HepG2 (cell line): ENCODE results near the gene UHMK1.

ENCODE experiments used
- BCLAF1 ChIP-seq: fragments of 450-650 bp; IDR thresholded peaks from 2 replicates; pipeline ENCODE4 v1.6.1; 2017; ENCODE audit warnings: mild to moderate bottlenecking
- CHD2 ChIP-seq: IDR thresholded peaks from 2 replicates; pipeline ENCODE4 v1.6.1; 2011; ENCODE audit warnings: low read depth, low read length, improper control_type of control experiment
- CTCF ChIP-seq: sonication (generic); formaldehyde crosslinking; IDR thresholded peaks from 2 replicates; pipeline ENCODE4 v1.5.0; 2020; ENCODE audit warnings: mild to moderate bottlenecking, missing genetic modification reagents, moderate library complexity
- ELF1 ChIP-seq: sonication (generic); formaldehyde crosslinking; IDR thresholded peaks from 2 replicates; pipeline ENCODE4 v1.4.0; 2020; ENCODE audit warnings: missing genetic modification reagents
- ESRRA ChIP-seq: sonication (generic); formaldehyde crosslinking; IDR thresholded peaks from 2 replicates; pipeline ENCODE4 v1.5.1; 2020; ENCODE audit warnings: mild to moderate bottlenecking, low read depth, missing genetic modification reagents
- JUNB ChIP-seq: sonication (generic); formaldehyde crosslinking; IDR thresholded peaks from 2 replicates; pipeline ENCODE4 v1.8.0; 2022; ENCODE audit warnings: missing genetic modification reagents, mild to moderate bottlenecking, borderline replicate concordance
- NR1H2 ChIP-seq: sonication (generic); formaldehyde crosslinking; IDR thresholded peaks from 2 replicates; pipeline ENCODE4 v1.8.1; 2022; ENCODE audit warnings: low read depth, missing genetic modification reagents, borderline replicate concordance
- SKI ChIP-seq: fragments of 450-650 bp; IDR thresholded peaks from one replicate; pipeline ENCODE4 v1.6.1; 2018; ENCODE audit warnings: mild to moderate bottlenecking; ENCODE audit not compliant: partially characterized antibody
- ZFP36 ChIP-seq: fragments of 150-350 bp; IDR thresholded peaks from 2 replicates; pipeline ENCODE4 v1.6.1; 2018; ENCODE audit warnings: borderline replicate concordance, low read length, low read depth; ENCODE audit not compliant: partially characterized antibody

DNA sequence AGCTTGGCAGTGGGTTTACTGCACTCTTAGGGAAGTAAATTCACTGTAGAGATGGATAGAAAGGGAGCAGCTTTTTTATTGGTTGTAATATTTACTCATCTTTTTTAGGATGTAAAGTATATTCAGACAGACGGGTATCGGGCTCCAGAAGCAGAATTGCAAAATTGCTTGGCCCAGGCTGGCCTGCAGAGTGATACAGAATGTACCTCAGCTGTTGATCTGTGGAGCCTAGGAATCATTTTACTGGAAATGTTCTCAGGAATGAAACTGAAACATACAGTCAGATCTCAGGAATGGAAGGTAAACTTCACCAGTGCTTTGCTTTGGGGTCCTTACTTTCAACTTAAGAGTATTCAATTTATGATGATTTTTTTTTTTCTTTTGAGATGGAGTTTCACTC is 3.2 kb downstream of the UHMK1 start:
- TF ChIP-seq ESRRA (CRISPR knock-in tag) (no peak), CTCF (CRISPR knock-in tag) (no peak), CHD2 (no peak), SKI (no peak), JUNB (CRISPR knock-in tag) (no peak), ELF1 (CRISPR knock-in tag) (no peak), BCLAF1 (no peak), ZFP36 (no peak), NR1H2 (no peak)
